KMS-11 (cell line): Measurements from ENCODE around the gene AATK.

Experiments used
- H2AFZ ChIP-seq: fragments of 200-600 bp; sonication (generic); 2 replicates; pipeline ENCODE4 v1.6.1; 2016; ENCODE audit warnings: antibody characterized with exemption, mixed run types, low read depth
- H3K27ac ChIP-seq: fragments of 200-600 bp; sonication (generic); 2 replicates; pipeline ENCODE4 v1.6.1; 2016; ENCODE audit warnings: mild to moderate bottlenecking, mixed run types
- H3K27me3 ChIP-seq: fragments of 200-600 bp; sonication (generic); 2 replicates; pipeline ENCODE4 v1.6.1; 2017; ENCODE audit warnings: mild to moderate bottlenecking, low read depth, mixed run types, moderate library complexity; ENCODE audit not compliant: insufficient read depth
- H3K36me3 ChIP-seq: fragments of 200-600 bp; sonication (generic); 2 replicates; pipeline ENCODE4 v1.6.1; 2017; ENCODE audit warnings: mild to moderate bottlenecking, mixed run types; ENCODE audit not compliant: insufficient read depth
- H3K4me1 ChIP-seq: fragments of 200-600 bp; sonication (generic); 2 replicates; pipeline ENCODE4 v1.6.1; 2016; ENCODE audit warnings: mild to moderate bottlenecking, low read depth, mixed run types; ENCODE audit not compliant: poor library complexity, severe bottlenecking
- H3K4me2 ChIP-seq: fragments of 200-600 bp; sonication (generic); 2 replicates; pipeline ENCODE4 v1.7.0; 2016; ENCODE audit warnings: mild to moderate bottlenecking, mixed run types
- H3K4me3 ChIP-seq: fragments of 200-600 bp; sonication (generic); IDR thresholded peaks from 2 replicates; pipeline ENCODE4 v1.6.1; 2017; ENCODE audit warnings: low read depth, low read length, mixed read lengths; ENCODE audit not compliant: insufficient read depth
- H3K79me2 ChIP-seq: fragments of 200-600 bp; sonication (generic); 2 replicates; pipeline ENCODE4 v1.6.1; 2016; ENCODE audit warnings: low read depth, mixed run types; ENCODE audit not compliant: insufficient read depth
- H3K9ac ChIP-seq: fragments of 200-600 bp; sonication (generic); 2 replicates; pipeline ENCODE4 v1.6.1; 2016; ENCODE audit warnings: mild to moderate bottlenecking, mixed run types
- H4K20me1 ChIP-seq: fragments of 200-600 bp; sonication (generic); 2 replicates; pipeline ENCODE4 v1.6.1; 2016; ENCODE audit warnings: mild to moderate bottlenecking, mixed run types; ENCODE audit not compliant: insufficient read depth
- TF ChIP-seq, protein P1 (sequence below): fragments of 200-600 bp; sonication (generic); conservative IDR thresholded peaks from 2 replicates; pipeline ENCODE4 v1.6.1; 2017; ENCODE audit warnings: low read depth, mild to moderate bottlenecking, antibody characterized with exemption, low read length, moderate library complexity, mixed read lengths

The AATK gene

DNA sequence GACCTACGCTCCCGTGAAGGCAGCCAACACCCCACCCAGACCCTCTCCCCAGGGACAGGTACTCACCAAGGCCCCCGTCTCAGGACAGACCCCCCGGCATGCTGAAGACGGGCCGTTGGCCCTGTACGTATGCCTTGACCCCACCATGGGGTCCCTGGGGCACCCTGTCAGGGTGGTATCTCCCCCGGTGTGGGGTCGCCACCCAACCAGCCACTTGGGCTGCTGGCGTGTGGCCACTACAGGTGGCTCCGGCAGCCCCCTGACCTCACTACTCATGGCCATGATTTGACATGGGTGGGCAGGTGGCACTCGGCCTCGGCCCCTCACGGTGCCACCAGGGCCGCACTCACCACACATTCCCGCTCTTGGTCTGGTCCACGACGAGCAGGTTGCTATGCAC, 41.6 kb downstream of the AATK start:
- Histone ChIP-seq H2AFZ (no peak overlapping the region), H3K27ac (no peak overlapping the region), H3K4me3 (no peak overlapping the region), H3K36me3 (no peaks in the 10 kb centered on the region), H4K20me1 (no peaks in the 10 kb centered on the region), H3K4me1 (no peaks in the 10 kb centered on the region), H3K9ac (no peak overlapping the region), H3K4me2 (no peak overlapping the region), H3K79me2 (no peaks in the 10 kb centered on the region), H3K27me3 (peaks cover 67% of the 10 kb centered on the region)
- TF ChIP-seq, protein P1, sequence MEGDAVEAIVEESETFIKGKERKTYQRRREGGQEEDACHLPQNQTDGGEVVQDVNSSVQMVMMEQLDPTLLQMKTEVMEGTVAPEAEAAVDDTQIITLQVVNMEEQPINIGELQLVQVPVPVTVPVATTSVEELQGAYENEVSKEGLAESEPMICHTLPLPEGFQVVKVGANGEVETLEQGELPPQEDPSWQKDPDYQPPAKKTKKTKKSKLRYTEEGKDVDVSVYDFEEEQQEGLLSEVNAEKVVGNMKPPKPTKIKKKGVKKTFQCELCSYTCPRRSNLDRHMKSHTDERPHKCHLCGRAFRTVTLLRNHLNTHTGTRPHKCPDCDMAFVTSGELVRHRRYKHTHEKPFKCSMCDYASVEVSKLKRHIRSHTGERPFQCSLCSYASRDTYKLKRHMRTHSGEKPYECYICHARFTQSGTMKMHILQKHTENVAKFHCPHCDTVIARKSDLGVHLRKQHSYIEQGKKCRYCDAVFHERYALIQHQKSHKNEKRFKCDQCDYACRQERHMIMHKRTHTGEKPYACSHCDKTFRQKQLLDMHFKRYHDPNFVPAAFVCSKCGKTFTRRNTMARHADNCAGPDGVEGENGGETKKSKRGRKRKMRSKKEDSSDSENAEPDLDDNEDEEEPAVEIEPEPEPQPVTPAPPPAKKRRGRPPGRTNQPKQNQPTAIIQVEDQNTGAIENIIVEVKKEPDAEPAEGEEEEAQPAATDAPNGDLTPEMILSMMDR, result no peak

DNA sequence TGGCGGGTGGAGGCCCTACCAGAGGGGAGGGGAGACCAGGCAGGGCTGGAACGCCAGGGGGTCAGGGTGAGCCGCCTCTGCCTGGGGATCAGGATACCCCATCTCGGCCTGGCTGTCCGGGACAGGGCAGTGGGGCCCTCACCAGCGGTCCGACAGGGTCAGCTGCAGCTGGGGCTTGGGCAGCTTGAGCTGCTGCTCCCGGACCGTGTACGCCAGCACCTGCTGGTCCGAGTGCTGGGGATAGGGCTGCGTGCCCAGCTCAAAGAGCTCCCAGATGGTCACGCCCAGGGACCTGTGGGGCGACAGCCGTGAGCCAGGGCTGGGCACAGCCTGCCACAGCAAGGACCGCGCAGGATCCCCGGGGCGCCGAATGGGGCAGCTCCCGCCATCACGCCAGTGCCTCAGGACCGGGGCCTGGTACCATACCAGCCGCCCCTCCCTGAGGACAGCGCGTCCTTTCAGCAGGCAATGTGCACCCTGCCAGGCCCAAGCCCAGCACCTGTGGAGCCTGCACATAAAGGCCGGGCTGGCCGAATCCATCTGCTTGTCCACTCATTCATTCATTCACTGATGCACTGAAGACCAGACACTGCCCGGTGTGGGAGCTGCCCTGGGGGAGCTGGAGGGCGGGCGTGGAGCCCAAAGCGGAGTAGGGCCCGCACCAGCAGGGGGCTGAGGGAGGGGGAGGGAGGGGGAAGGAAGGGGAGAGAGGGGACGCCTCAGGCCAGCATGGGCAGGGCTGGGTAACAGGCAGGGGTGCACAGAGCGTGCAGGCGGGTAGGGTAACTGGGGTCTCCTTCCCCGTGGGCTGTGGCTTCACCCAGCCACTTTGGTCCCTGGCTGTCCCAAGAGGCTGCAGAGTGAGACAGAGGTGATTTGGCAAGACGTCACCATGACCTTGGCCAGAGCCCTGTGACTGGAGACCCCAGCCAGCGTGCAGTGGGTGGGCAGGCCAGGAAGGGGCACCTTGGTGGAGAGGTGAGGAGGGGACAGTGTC, 42.7 kb downstream of the AATK start:
- no peak overlapping the region for H3K27ac ChIP-seq
- no peaks in the 10 kb centered on the region for H3K36me3 ChIP-seq
- H3K79me2 ChIP-seq, result no peaks in the 10 kb centered on the region
- TF ChIP-seq, protein P1, result no peak
- H3K4me2 ChIP-seq, result no peak overlapping the region
- peaks cover 62% of the 10 kb centered on the region for H3K27me3 ChIP-seq
- H3K4me3 ChIP-seq, result no peak overlapping the region
- H2AFZ ChIP-seq, result no peak overlapping the region
- H3K4me1 ChIP-seq, result no peaks in the 10 kb centered on the region
- no peaks in the 10 kb centered on the region for H4K20me1 ChIP-seq
- no peak overlapping the region for H3K9ac ChIP-seq

DNA sequence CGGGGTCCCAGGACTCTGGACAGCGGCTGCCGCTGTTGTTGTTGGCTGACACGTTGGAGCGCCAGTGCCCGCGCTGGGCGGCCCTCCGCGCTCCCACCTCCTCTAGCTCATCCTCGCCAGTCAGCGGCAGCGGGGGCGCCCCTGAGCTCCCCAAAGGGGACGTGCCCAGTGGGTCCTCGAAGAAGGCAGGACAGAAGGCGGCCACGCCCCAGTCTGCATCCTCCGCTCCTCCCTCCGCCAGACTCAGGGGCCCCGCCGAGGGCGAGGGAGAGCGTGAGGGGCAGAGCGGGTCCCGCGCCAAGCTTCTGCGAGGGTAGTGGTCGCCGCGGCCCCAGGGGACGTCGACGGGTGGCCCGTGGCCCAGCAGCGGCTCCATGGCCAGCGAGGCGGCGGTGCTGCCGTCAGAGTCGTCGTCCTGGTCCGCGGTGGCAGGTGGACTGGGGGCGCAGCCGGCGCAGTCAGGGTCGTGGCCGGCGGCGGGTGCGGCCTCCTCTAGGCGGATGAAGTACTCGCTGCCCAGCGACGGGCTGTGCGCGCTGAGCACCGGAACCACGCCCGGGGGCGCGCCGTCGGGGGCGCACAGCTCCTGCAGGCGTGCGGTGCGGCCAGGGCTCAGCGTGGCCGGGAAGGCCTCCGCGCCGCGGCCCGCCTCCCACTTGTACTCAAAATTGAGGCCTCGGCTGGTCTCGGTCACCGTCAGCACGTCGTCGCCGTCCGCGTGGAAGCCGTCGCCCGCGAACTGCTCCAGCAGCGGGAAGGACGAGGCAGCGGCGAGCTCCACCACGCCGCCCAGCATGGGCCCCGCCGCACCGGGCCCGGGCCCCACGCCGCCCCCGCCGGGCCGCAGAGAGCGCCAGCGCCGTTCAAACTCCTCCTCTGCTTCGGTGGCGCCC, 43.9 kb downstream of the AATK start:
- H3K36me3 ChIP-seq, result no peaks in the 10 kb centered on the region

More for the DNA sequence above, 43.9 kb downstream of the AATK start:
- H3K79me2 ChIP-seq, result no peaks in the 10 kb centered on the region
- H2AFZ ChIP-seq, result no peak overlapping the region
- TF ChIP-seq, protein P1, result no peak
- no peaks in the 10 kb centered on the region for H4K20me1 ChIP-seq
- H3K27me3 ChIP-seq, result peaks cover 62% of the 10 kb centered on the region
- H3K4me1 ChIP-seq, result no peaks in the 10 kb centered on the region
- no peak overlapping the region for H3K27ac ChIP-seq
- H3K9ac ChIP-seq, result no peak overlapping the region
- no peak overlapping the region for H3K4me3 ChIP-seq
- H3K4me2 ChIP-seq, result no peak overlapping the region
